HG03520 (cell line): Measurements from ENCODE around the gene NEK1.
A peak's percentile ranks its signal among the peaks of the same experiment; 100 is the strongest.
"Not testable (repeated sequence)": the region's sequence is repeated elsewhere in the genome, so short reads cannot be mapped to it uniquely, and the experiment has no call there.

Experiments used
- ATAC-seq: cut with Tn5 transposase; IDR thresholded peaks from one replicate; pipeline ENCODE4 v1.9.1; 2021; ENCODE audit warnings: mild to moderate bottlenecking, moderate library complexity; ENCODE audit not compliant: unreplicated experiment

NEK1 gene

GRCh38 chr4:169628579-169628978, 16.2 kb upstream of the NEK1 start:
- ATAC-seq = no peak

DNA sequence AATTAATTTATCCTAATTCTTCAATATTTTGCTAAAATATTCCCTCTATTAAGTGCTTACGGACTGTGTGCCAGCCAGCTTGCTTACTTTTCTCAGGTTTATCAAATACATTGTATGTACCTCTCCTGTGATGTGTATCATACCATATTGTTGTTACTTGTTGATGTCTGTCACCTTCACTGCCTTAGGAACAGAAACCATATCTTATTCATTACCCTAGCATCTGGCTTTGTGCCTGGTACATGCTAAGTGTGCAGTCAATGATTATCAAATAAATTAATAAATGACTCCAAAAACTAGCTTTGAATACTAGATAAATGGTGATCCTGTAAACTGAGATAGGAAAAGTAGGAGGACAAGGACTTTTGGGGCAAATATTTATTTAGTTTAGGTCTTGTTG, 14.9 kb upstream of the NEK1 start:
- ATAC-seq = peak; percentile 50

DNA sequence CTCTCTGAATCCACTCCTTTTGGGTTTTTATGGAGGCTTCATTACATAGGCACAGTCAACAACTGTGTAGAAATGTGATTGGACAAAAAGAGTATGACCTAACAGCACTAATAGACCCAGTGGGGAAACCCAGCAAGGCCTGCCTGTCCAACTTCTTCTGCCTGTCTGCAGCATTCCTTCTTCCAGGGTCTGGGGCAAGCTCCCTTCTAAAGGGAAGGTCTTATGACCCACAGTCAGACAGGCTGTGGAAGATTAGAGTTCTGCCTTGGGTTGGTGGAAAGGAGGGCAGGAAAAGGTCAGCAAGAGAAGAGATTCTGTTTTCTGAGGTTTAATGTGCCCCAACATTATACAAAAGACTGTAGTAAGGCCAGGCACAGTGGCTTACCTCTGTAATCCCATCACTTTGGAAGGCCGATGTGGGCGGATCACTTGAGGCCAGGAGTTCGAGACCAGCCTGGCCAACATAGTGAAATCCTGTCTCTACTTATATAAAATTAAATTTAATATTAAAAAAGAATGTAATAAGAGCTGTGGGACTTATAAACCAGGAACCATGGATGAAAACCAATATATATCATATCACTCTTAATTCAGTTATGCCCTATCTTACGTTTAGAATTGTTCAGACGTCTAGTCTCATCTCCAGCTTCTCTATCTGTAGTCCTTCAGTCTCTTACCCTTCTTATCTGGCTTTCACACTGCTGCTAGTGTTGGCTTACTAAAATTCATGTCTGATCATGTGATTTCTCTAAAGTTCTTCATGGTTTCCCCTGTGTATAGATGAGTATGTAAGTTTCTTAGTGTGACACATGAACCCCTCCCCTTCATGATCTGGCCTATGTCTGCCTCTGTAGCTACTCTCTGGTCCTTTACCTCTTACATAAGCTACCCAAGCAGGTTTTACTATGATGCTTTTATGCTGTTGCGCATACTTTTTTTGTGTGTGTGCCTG, 14.2 kb upstream of the NEK1 start:
- ATAC-seq = no peak

GRCh38 chr4:169625886-169626285, 13.5 kb upstream of the NEK1 start:
- no peak for ATAC-seq

- not testable (repeated sequence) for ATAC-seq
These were observed 11.6 kb upstream of the NEK1 start for GRCh38 chr4:169624012-169624411.

GRCh38 chr4:169622566-169622965, 10.2 kb upstream of the NEK1 start:
- no peak for ATAC-seq

DNA sequence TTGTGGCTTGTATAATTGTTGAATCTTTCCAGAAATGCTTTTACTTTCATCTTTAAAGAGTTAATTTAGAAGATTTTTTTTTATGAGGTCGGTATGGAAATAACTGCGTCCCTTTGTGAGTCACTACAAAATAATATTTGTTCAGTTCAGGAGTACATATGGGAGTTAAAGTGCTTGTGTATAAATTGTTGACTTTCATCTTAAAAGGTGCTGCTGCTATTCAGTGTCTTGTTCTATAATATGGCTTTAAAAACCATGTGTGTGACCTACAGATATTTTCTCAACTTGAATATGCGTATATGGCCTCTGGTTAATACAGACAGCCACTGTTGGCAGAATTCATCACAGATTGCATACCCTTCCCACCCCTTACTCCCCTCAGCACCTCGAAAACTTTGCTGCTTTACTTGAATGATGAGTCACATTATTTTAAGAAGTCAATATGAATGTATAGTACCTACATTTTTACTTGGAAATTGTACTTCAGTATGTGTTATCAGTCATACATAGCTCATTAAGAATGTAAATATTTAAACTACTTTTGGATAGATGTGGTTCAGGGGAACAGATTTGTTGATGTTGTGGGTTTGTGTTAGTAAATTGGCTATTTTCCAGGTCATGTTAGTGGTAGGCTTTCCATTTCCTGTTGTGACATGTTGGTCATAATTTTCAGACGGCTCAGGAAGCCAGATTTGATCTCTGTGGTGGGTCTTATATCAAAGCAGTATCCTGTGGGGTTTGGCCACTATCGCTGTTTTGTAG, 9.5 kb upstream of the NEK1 start:
- ATAC-seq = no peak

- no peak for ATAC-seq
These were observed 8.5 kb upstream of the NEK1 start for GRCh38 chr4:169620880-169621248.

GRCh38 chr4:169619958-169620879, 7.8 kb upstream of the NEK1 start, which contains the start of gene CLCN3:
CLCN3 (plus strand) TSS chr4:169620578; CDS start chr4:169635929, 15,351 bp downstream.
- ATAC-seq = peak; percentile 94

GRCh38 chr4:169619518-169619957, 7.2 kb upstream of the NEK1 start:
- peak; percentile 42 for ATAC-seq

- ATAC-seq = no peak
These were observed 6.6 kb upstream of the NEK1 start for GRCh38 chr4:169618986-169619385.

DNA sequence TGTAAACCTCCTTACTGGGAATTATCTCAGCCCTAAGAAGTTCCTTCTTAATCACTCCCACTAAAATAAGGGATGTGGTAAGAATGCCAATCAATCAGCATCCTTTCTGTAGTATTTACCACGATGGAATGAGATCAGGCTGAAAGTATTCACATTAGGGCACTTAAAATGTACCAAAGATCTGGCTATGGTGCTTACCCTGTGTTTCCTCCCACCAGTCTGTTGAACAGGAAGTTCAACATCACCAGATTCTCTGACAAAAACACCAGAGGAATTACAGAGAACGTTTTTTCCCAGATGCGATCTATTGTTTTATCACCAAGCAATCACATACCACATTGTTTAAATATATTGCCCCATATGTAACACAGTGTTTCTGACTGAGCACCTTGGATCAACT, 5.9 kb upstream of the NEK1 start:
- ATAC-seq = no peak

- no peak for ATAC-seq
These were observed 4.9 kb upstream of the NEK1 start for GRCh38 chr4:169617306-169617705.

GRCh38 chr4:169616846-169617245, 4.5 kb upstream of the NEK1 start:
- ATAC-seq = no peak

- ATAC-seq = no peak
These were observed 3.2 kb upstream of the NEK1 start for GRCh38 chr4:169615467-169616106.

- peak; percentile 38 for ATAC-seq
These were observed 782 bp upstream of the NEK1 start for GRCh38 chr4:169612871-169613859.

GRCh38 chr4:169611157-169611556, 1.2 kb downstream of the NEK1 start:
- no peak for ATAC-seq

- ATAC-seq = no peak
These were observed 7.5 kb downstream of the NEK1 start for GRCh38 chr4:169604903-169605331.
